ENCODE measurements around the gene TBX10.
A peak's percentile ranks its signal among the peaks of the same experiment; 100 is the strongest.

The TBX10 gene

GRCh38 chr11:67616431-67617242 lies 22.9 kb downstream of the TBX10 start:
- no peak overlapping the region for H3K27ac ChIP-seq (ENCODE audit: low read length)
- H3K36me3 ChIP-seq (ENCODE audit: insufficient read depth, low read length) = peaks cover 21% of the 10 kb centered on the region
- H3K4me1 ChIP-seq (ENCODE audit: insufficient read depth, low read length) = peaks cover 54% of the 10 kb centered on the region
- H3K4me2 ChIP-seq (ENCODE audit: insufficient read depth, low read length) = no peak overlapping the region
- peaks cover 16% of the 10 kb centered on the region for H3K79me2 ChIP-seq (ENCODE audit: insufficient read depth, low read length)
- H3K4me3 ChIP-seq (ENCODE audit: low read depth in 1 of 2, low read length in 2 of 2) = no peak overlapping the region
- no peaks in the 10 kb centered on the region for H3K27me3 ChIP-seq (ENCODE audit: insufficient read depth, low read length, poor library complexity)
- DNase-seq (no peak), ATAC-seq (ENCODE audit: insufficient read depth, low read depth) (no peak)
- no peak overlapping the region for H2AFZ ChIP-seq (ENCODE audit: low read depth, low read length)
- no peaks in the 10 kb centered on the region for H4K20me1 ChIP-seq (ENCODE audit: insufficient read depth, low read length)
- H3K9ac ChIP-seq (ENCODE audit: low read depth, low read length) = no peak overlapping the region
- H3K9me3 ChIP-seq (ENCODE audit: insufficient read depth, low read length, severe bottlenecking) = no peaks in the 10 kb centered on the region
- no peak for TF ChIP-seq CTCF (IDR thresholded peaks at IDR 0.05; ENCODE audit: borderline replicate concordance, extremely low read depth, low read length, poor library complexity, severe bottlenecking)
- TF ChIP-seq EZH2 (IDR thresholded peaks at IDR 0.05; ENCODE audit: borderline replicate concordance, low read depth, low read length, severe bottlenecking) = no peak

GRCh38 chr11:67615728-67616430 lies 23.7 kb downstream of the TBX10 start:
- Histone ChIP-seq H2AFZ (ENCODE audit: low read depth, low read length) (no peak overlapping the region), H3K27me3 (ENCODE audit: insufficient read depth, low read length, poor library complexity) (no peaks in the 10 kb centered on the region), H3K4me1 (ENCODE audit: insufficient read depth, low read length) (peaks cover 49% of the 10 kb centered on the region), H3K9me3 (ENCODE audit: insufficient read depth, low read length, severe bottlenecking) (no peaks in the 10 kb centered on the region), H3K27ac (ENCODE audit: low read length) (no peak overlapping the region), H3K4me3 (ENCODE audit: low read depth in 1 of 2, low read length in 2 of 2) (no peak overlapping the region), H3K36me3 (ENCODE audit: insufficient read depth, low read length) (peaks cover 28% of the 10 kb centered on the region), H3K79me2 (ENCODE audit: insufficient read depth, low read length) (peaks cover 10% of the 10 kb centered on the region), H3K9ac (ENCODE audit: low read depth, low read length) (no peak overlapping the region), H3K4me2 (ENCODE audit: insufficient read depth, low read length) (no peak overlapping the region), H4K20me1 (ENCODE audit: insufficient read depth, low read length) (peaks cover 4% of the 10 kb centered on the region; the same call in 1 of the 2 replicates)
- TF ChIP-seq CTCF (IDR thresholded peaks at IDR 0.05; ENCODE audit: borderline replicate concordance, extremely low read depth, low read length, poor library complexity, severe bottlenecking) = no peak
- no peak for TF ChIP-seq EZH2 (IDR thresholded peaks at IDR 0.05; ENCODE audit: borderline replicate concordance, low read depth, low read length, severe bottlenecking)
- DNase-seq (no peak), ATAC-seq (ENCODE audit: insufficient read depth, low read depth) (no peak)

- Histone ChIP-seq H3K36me3 (ENCODE audit: insufficient read depth, low read length) (peaks cover 37% of the 10 kb centered on the region), H3K9ac (ENCODE audit: low read depth, low read length) (peak overlapping the region; percentile 52), H3K27ac (ENCODE audit: low read length) (peak overlapping the region; percentile 79), H4K20me1 (ENCODE audit: insufficient read depth, low read length) (peaks cover 4% of the 10 kb centered on the region; the same call in 1 of the 2 replicates), H3K4me3 (ENCODE audit: low read depth in 1 of 2, low read length in 2 of 2) (peak overlapping the region in 1 of 2 experiments; percentile 47; a peak in 1 of 4 replicates), H3K4me1 (ENCODE audit: insufficient read depth, low read length) (peaks cover 48% of the 10 kb centered on the region), H2AFZ (ENCODE audit: low read depth, low read length) (peak overlapping the region; percentile 58; the same call in 1 of the 2 replicates), H3K79me2 (ENCODE audit: insufficient read depth, low read length) (peaks cover 2% of the 10 kb centered on the region; the same call in 1 of the 2 replicates), H3K9me3 (ENCODE audit: insufficient read depth, low read length, severe bottlenecking) (no peaks in the 10 kb centered on the region), H3K4me2 (ENCODE audit: insufficient read depth, low read length) (peak overlapping the region; percentile 61), H3K27me3 (ENCODE audit: insufficient read depth, low read length, poor library complexity) (no peaks in the 10 kb centered on the region)
- TF ChIP-seq CTCF (IDR thresholded peaks at IDR 0.05; ENCODE audit: borderline replicate concordance, extremely low read depth, low read length, poor library complexity, severe bottlenecking) = peak; percentile 78
- no peak for TF ChIP-seq EZH2 (IDR thresholded peaks at IDR 0.05; ENCODE audit: borderline replicate concordance, low read depth, low read length, severe bottlenecking)
- ATAC-seq (ENCODE audit: insufficient read depth, low read depth) = peak; percentile 59
- DNase-seq = peak; percentile 69
Measured at GRCh38 chr11:67614730-67615714, 24.5 kb downstream of the TBX10 start.

All from DND-41 (cell line).